HG02981 (cell line): ENCODE results near the gene ZSCAN5A.
"Not testable (repeated sequence)": the region's sequence is repeated elsewhere in the genome, so short reads cannot be mapped to it uniquely, and the experiment has no call there.

Experiments
- ATAC-seq: cut with Tn5 transposase; IDR thresholded peaks from one replicate; pipeline ENCODE4 v1.9.1; 2021; ENCODE audit warnings: mild to moderate bottlenecking, moderate library complexity; ENCODE audit not compliant: unreplicated experiment

ZSCAN5A gene

DNA sequence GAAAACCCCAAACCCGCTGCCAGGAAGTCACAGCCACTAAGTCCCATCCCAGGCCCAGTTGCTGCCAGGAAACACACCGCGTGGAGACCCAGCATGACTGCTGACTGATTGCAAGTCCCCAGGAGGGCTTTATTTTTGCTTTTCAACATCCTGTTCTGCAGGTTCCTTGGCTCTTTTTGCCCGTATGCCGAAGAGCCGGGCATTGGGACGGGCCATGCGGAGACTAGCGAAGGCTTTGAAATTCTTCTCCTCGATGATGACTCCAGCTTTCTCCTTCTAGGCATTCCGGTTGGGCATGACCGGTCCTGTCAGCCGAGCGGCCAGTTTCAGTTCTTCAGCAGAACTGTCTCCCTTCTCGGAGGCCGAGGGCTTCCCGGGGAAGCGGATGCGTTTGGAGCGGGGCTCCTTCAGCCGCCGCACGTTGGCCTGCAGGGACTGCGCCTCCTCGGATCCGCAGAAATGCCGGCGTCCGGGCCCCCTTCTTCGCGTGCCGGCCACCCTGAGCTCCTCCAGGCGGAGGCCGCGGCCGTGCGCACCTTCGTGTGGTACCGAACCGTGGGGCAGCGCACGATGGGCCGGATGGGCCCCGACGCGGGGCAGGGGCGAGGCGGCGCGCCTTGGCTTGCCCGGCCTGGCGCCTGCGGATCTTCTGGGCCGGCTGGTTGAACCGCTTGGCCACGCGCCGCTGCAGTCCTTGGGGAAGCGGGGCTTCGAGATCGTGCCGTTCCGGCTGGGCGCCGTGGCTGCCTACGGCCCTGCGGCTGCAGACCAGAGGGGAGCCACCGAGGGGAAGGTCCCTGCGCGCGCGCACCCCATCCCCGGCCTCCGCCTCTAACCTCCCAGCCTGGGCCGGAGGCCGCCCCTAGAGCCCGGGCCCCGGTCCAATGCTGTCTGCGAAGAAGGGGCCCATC is 97.3 kb downstream of the ZSCAN5A start:
- no peak for ATAC-seq

DNA sequence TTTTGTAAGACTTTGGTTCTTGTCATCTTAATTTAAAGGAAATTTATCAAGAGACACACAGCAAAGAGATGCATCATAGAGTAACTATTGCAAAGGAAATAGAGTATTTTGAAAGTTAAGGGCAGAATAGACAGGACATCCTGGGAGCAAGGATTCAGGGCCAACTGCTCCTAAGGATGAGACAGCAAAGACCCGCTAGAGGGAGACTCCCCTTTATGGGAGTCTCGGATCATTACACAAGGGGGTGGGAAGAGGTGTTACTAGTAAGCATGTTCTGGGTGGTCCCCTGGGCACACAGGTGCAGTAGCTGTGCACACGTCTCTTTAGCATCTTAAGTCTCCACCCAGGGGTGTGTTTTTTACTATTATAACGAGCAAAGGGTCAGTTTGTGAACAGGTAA is 102.9 kb downstream of the ZSCAN5A start:
- ATAC-seq: no peak

DNA sequence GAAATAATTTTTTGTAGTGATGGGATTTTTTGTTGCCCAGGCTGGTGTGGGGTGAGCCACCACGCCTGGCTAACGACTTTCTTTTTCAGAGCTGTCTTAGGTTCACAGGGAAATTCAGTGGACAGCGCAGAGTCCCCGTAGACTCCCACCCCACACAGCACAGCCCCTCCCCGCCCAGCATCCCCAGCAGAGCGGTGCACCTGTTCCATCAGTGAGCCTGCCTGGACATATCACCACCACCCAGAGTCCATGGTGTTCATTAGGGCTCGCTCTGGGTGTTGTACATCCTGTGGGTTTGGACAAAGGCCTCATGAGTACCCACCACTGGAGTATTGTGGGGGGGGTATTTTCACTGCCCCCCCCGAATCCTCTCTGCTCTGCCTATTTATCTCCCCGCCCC is 104.6 kb downstream of the ZSCAN5A start:
- not testable (repeated sequence) for ATAC-seq

DNA sequence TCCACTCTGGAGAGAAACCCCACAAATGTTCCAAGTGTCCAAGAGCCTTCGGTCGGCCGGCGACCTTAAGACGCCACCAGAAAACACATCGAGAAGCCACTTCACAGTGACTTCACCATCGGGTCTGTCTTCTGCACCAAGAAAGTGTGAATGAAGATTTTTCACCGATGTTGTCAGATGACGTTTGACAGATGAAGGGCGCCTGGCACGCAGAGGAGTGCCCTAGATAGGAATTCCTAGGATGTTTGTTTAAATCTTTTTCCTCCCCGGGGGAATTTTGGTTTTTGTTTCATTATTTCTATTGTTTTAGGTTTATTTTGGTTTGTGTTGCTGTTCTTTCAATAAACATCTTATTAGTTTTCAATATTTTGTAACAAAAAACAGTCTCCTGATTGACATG is 105.5 kb downstream of the ZSCAN5A start:
- ATAC-seq: no peak

DNA sequence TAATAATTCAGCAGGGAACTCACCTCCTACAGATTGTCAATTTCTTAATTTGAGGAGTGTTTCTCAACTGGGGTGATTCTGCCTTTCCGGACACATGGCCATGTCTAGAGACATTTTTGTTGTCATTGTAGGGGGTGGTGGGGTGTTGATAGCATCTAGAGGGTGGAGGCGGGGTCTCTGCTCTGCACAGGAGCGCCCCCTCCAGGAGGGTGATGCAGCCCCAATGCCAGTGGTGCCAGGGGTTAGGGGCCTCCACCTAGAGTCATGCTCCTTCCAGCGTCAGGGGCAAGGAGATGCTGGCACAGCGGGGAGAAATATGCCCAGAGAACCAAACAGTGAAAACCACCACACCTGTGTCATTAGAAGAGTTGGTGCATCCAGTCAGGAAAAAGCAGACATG is 107.1 kb downstream of the ZSCAN5A start:
- ATAC-seq: not testable (repeated sequence)

DNA sequence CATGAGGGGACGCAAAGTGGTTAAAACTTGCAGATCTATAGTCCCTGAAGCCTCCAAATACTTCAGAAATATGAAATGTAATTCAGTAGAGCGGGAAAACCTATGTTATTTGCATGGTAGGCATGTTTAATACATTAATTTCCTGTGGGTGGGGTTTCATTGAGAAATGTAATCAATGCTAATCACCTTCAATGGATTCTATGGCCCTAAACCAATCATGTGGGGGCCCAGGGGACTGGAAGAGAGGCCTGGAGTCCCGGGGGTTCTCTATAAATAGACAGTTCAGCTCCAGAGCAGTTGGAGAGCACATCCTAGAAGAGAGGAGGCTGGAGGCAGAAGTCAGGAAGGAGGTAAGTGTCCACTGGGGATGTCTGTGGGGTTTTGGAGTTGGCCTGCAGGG is 112.7 kb downstream of the ZSCAN5A start, which contains the start of gene ZSCAN5C:
TSS of gene ZSCAN5C (plus strand) at position 301 of the 400 bp plus-strand sequence. CDS start 3,641 bp downstream, outside the sequence.
- ATAC-seq: no peak

DNA sequence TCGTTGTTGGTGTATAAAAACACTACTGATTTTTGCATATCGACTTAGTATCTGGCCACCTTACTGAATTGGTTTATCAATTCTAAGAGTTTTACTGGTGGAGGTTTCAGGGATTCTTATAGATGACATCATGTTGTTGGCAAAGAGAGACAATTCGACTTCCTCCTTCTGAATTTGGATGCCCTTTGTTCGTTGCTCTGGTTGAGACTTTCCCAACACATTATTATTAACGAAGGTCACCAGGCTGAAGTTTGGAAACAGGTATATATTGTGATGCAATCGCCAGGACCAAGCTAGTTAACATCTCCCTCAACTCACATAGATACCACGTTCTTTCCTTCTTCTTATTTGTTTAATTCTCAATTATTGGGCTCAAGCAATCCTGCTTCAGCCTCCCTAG is 115.0 kb downstream of the ZSCAN5A start:
- ATAC-seq: no peak

DNA sequence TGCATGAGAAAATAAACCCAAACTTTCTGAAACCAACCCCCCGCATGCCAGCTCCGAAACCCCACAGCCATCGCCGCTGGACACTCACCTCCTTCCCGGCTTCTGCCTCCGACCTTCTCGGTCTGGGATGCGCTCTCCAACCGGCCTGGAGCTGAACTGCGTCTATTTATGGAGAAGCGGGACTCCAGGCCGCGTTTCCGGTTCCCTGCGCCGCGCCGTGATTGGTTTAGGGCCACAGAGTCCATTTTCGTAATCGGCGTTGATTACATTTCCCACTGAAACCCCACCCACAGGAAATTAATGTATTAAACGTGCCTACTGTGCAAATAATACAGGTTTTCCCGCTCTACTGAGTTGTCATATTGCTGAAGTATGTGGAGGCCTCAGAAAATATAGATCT is 117.0 kb downstream of the ZSCAN5A start, which contains the start of gene ZSCAN5B:
TSS of gene ZSCAN5B (minus strand) at position 138 of the 400 bp plus-strand sequence. CDS start 4,731 bp downstream, outside the sequence.
- ATAC-seq: not testable (repeated sequence)

DNA sequence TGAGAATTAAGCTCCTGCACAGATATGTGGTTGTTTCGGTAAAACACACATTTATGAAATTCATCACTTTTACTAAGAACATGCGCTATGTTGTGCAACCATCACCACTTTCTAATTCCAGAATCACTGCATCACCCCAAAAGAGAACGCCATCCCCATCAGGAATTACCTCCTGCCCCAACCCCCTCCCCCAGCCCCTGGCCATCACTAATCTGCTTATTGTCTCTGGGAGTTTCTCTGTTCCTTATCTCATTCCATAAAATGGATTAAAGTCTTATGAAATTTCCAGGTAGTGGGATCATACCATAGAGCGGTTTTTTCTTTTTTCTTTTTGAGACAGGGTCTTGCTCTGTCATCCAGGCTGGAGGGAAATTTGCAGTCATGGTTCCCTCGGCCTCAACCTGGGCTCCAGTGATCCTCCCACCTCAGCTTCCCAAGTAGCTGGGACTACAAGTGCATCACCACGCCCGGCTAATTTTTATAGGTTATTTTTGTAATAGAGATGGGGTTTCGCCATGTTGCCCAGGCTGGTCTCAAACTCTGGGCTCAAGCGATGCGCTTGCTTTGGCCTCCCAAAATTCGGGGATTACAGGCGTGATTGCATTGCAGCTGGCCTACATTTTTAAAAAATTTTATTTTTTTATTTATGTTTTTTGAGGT is 120.5 kb downstream of the ZSCAN5A start:
- no peak for ATAC-seq

DNA sequence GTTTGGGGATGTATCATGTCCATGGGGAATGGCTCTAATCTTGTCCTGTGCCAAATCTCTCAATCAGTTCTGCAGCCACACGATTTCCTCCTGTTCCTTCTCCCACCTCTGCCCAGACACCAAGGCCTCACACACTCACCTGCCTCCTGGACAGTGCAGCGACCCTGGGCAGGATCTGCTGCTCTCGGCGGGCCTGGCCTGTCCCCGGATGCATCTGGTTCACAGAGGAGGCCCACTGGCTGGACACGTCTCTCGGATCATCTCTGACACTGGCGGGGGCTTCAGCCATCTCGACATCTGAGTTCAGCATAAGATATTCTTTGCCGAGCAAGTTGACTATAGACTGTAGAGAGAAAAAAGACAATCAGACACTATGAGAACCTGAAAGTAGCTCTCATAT is 122.9 kb downstream of the ZSCAN5A start:
- no peak for ATAC-seq

DNA sequence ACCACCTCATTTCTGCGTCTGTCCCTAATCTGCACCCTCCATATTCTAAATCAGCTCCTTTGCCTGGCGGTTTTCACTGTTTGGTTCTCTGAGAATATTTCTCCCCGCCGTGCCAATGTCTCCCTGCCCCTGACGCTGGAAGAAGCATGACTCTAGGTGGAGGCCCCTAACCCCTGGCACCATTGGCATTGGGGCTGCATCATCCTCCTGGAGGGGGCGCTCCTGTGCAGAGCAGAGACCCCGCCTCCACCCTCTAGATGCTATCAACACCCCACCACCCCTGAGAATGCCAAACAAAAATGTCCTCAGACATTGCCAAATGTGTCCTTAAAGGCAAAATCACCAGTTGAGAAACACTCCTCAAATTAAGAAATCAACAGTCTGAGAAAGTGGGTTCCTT is 123.5 kb downstream of the ZSCAN5A start:
- ATAC-seq: no peak

DNA sequence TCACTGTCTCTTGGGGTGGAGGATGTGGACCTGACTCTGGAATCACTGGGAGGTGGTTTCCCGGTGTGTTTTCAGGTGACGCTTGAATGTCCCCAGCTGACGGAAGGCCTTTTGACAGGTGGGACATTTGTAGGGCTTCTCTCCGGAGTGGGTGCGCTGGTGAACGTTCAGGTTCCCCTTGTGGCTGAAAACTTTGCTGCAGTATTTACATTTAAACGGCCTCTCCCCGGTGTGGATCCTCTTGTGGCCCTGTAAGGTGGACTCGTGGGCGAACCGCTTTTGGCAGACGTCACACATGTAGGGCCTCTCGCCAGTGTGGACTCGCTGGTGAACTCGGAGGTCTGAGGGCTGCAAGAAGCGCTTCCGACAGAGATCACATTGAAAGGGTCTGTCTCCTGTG is 124.9 kb downstream of the ZSCAN5A start:
- no peak for ATAC-seq

DNA sequence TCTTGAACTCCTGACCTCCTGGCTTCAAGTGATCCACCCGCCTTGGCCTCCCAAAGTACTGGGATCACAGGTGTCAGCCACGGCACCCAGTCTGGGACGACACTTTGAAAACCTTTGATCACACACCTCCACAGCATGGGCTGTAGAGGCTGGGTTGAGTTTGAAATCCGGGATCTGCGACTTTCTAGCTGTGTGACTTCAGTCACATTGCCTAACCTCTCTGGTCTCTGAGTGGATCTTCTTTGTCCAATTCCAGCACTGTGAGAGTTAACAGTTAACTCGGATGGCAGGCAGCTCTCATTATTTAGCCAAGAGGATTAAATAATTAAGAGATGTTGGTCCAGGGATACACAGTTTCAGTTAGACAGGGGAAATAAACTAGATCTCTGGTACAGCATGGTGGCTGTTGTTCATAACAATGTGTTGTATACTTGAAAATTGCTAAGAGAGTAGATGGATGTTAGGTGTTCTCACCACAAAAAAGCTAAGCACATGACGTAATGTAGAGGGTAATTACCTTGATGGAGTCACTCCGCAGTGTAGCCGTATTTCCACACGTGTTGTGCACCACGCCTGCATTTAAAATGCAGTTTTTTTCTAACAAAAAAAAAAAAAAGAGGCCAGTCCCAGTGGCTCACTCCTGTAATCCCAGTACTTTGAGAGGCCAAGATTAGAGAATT is 136.9 kb downstream of the ZSCAN5A start:
- ATAC-seq: no peak

DNA sequence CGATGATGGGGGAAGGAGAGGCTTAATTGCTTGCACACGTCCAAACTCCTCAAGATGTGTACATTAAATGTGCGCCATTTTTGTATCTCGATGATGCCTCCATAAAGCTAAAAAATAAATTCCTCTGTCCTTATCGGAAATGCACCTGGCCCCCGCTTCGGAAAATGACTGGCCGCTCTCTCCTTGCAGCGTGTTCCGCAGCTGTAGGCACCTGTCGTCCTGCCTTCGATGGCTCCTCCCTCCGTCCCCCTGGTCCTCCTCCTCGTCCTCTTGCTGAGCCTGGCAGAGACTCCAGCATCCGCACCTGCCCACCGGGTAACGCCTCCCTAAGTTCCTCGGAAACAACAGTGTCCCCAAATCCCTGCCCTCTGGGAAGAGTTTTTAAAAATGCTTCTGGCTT is 137.8 kb downstream of the ZSCAN5A start:
- ATAC-seq: no peak

DNA sequence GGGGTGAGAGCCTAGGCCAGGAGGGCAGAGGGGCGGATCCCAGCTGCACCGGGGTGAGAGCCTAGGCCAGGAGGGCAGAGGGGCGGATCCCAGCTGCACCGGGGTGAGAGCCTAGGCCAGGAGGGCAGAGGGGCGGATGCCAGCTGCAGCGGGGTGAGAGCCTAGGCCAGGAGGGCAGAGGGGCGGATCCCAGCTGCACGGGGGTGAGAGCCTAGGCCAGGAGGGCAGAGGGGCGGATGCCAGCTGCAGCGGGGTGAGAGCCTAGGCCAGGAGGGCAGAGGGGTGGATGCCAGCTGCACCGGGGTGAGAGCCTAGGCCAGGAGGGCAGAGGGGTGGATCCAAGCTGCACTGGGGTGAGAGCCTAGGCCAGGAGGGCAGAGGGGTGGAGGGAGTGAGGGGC is 138.3 kb downstream of the ZSCAN5A start:
- ATAC-seq: not testable (repeated sequence)

DNA sequence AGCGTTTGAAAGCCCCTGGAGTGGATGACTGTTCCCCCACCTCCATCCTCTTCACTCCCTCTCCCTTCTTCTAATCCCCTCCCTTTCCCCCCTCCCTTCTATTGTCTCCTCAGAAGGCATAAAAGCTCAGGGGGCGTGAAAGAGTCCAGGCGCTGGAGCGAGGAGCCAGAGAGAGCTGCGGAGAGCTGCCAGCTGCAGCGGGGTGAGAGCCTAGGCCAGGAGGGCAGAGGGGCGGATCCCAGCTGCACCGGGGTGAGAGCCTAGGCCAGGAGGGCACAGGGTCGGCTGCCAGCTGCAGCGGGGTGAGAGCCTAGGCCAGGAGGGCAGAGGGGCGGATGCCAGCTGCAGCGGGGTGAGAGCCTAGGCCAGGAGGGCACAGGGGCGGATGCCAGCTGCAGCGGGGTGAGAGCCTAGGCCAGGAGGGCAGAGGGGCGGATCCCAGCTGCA is 138.8 kb downstream of the ZSCAN5A start, which contains the start of gene GALP:
TSS of gene GALP (plus strand) at position 148 of the 447 bp plus-strand sequence. CDS start 1,101 bp downstream, outside the sequence.
- not testable (repeated sequence) for ATAC-seq

DNA sequence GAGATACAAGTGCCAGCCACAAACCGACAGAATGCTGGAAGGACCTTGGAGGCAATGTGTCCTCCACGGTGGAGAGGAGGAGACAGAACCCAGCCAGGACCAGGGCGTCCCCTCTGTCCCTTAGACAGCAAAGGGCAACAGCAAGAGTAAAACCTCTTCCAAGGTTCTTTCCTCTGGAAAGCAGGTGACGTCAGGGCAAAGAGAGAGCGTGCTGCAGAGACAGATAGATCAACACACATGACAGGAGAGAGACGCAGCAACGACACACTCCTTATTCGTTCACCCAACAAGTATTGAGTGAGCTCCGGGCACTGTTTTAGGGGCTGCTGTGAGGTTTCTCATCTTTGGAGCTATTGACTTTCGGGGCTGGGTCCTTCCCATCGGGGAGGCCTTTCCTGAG is 140.1 kb downstream of the ZSCAN5A start:
- no peak for ATAC-seq

DNA sequence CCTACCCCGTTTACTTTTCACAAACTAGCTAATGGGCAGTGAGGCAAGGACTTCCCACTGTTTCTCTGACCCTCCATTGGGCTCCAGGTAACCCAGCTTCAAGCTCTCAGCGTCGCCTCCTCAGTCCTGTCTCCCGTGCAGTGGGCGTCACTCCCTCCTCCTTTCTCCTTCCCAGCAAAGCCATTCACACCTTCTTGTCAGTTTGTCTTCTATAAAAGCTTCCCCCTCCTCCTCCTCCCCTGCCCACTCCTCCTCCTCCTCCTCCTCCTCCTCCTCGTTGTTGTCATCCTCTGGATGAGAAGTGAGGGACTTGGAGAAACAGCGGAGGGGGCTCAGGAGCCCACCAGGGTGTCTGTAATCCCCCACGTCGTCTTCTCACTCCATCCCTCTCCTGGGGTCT is 140.6 kb downstream of the ZSCAN5A start:
- no peak for ATAC-seq
